22Rv1 (cell line): ENCODE results near the gene SLC35B2.

Experiments used
- ZFX ChIP-seq: fragments of 450-650 bp; IDR thresholded peaks from 2 replicates; pipeline ENCODE4 v1.6.1; 2017; ENCODE audit warnings: antibody characterized with exemption, borderline replicate concordance
- TF ChIP-seq, protein P1 (sequence below): fragments of 450-650 bp; IDR thresholded peaks from 2 replicates; pipeline ENCODE4 v1.5.1; 2017; ENCODE audit warnings: mild to moderate bottlenecking

GRCh38 chr6:44271406-44271723 is 14.0 kb upstream of the SLC35B2 start:
- TF ChIP-seq, protein P1, sequence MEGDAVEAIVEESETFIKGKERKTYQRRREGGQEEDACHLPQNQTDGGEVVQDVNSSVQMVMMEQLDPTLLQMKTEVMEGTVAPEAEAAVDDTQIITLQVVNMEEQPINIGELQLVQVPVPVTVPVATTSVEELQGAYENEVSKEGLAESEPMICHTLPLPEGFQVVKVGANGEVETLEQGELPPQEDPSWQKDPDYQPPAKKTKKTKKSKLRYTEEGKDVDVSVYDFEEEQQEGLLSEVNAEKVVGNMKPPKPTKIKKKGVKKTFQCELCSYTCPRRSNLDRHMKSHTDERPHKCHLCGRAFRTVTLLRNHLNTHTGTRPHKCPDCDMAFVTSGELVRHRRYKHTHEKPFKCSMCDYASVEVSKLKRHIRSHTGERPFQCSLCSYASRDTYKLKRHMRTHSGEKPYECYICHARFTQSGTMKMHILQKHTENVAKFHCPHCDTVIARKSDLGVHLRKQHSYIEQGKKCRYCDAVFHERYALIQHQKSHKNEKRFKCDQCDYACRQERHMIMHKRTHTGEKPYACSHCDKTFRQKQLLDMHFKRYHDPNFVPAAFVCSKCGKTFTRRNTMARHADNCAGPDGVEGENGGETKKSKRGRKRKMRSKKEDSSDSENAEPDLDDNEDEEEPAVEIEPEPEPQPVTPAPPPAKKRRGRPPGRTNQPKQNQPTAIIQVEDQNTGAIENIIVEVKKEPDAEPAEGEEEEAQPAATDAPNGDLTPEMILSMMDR: no peak
- no peak for TF ChIP-seq ZFX
